ENCODE measurements around the gene HS3ST3A1.

The HS3ST3A1 gene

GRCh38 chr17:13601776-13602551 lies at the start of gene HS3ST3A1:
TSS of gene HS3ST3A1 (minus strand) at chr17:13601929. CDS start at chr17:13601129, 800 bp downstream.
- DNase-seq = no peak

GRCh38 chr17:13650096-13650675 lies 48.5 kb upstream of the HS3ST3A1 start:
- no peak for DNase-seq

- DNase-seq = peak in 1 of 2 experiments; percentile 71
Observed at GRCh38 chr17:13647543-13648021, 45.9 kb upstream of the HS3ST3A1 start.

- no peak for DNase-seq
Observed at GRCh38 chr17:13646969-13647542, 45.3 kb upstream of the HS3ST3A1 start.

- no peak for DNase-seq
Observed at GRCh38 chr17:13646411-13646810, 44.7 kb upstream of the HS3ST3A1 start.

GRCh38 chr17:13643180-13643579 lies 41.5 kb upstream of the HS3ST3A1 start:
- DNase-seq = peak in 1 of 2 experiments; percentile 29

GRCh38 chr17:13642188-13642587 lies 40.5 kb upstream of the HS3ST3A1 start:
- DNase-seq = no peak

GRCh38 chr17:13640551-13640950 lies 38.8 kb upstream of the HS3ST3A1 start:
- peak; percentile 2 to 65 for DNase-seq

- DNase-seq = no peak
Observed at GRCh38 chr17:13638855-13639458, 37.2 kb upstream of the HS3ST3A1 start.

GRCh38 chr17:13636951-13637350 lies 35.2 kb upstream of the HS3ST3A1 start:
- no peak for DNase-seq

GRCh38 chr17:13635951-13636350 lies 34.2 kb upstream of the HS3ST3A1 start:
- no peak for DNase-seq

- no peak for DNase-seq
Observed at GRCh38 chr17:13634021-13634420, 32.3 kb upstream of the HS3ST3A1 start.

- DNase-seq = no peak
Observed at GRCh38 chr17:13631529-13631928, 29.8 kb upstream of the HS3ST3A1 start.

GRCh38 chr17:13626703-13627102 lies 25.0 kb upstream of the HS3ST3A1 start:
- DNase-seq = no peak

- no peak for DNase-seq
Observed at GRCh38 chr17:13619462-13619861, 17.7 kb upstream of the HS3ST3A1 start.

GRCh38 chr17:13616031-13616430 lies 14.3 kb upstream of the HS3ST3A1 start:
- DNase-seq = no peak

GRCh38 chr17:13609941-13610340 lies 8.2 kb upstream of the HS3ST3A1 start:
- DNase-seq = no peak

GRCh38 chr17:13601322-13601775 lies 380 bp downstream of the HS3ST3A1 start:
- no peak for DNase-seq

- DNase-seq = no peak
Observed at GRCh38 chr17:13600475-13601321, 1.0 kb downstream of the HS3ST3A1 start.

- DNase-seq = no peak
Observed at GRCh38 chr17:13599864-13600263, 1.9 kb downstream of the HS3ST3A1 start.

GRCh38 chr17:13599168-13599577 lies 2.6 kb downstream of the HS3ST3A1 start:
- no peak for DNase-seq
